ENCODE results near the gene SLC6A18. TPM values are rescaled to one million over a fixed set of nuclear protein-coding genes. Genes with fewer than 3 reads are reported as not detected.
"Not testable (repeated sequence)": the region's sequence is repeated elsewhere in the genome, so short reads cannot be mapped to it uniquely, and the experiment has no call there.

Gene SLC6A18
- total and polyA plus RNA-seq, 4 donors, result not detected

DNA sequence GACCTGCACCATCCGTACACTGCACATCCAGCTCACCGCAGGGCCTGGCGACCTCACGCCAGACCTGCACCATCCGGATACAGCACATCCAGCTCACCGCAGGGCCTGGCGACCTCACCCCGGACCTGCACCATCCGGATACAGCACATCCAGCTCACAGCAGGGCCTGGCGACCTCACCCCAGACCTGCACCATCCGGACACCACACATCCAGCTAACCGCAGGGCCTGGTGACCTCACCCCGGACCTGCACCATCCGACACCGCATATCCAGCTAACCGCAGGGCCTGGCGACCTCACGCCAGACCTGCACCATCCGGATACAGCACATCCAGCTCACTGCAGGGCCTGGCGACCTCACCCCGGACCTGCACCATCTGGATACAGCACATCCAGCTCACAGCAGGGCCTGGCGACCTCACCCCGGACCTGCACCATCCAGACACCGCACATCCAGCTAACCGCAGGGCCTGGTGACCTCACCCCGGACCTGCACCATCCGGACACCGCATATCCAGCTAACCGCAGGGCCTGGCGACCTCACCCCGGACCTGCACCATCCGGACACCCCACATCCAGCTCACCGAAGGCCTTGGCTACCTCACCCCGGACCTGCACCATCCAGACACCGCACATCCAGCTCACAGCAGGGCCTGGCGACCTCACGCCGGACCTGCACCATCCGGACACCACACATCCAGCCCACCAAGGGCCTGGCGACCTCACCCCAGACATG lies 58.0 kb downstream of the SLC6A18 start:
- not testable (repeated sequence) for H3K9me3 ChIP-seq (ENCODE audit: control insufficient read depth, insufficient read depth, low read length); H3K27ac ChIP-seq (ENCODE audit: low read depth, low read length); H3K4me3 ChIP-seq (ENCODE audit: low read depth, low read length); H3K27me3 ChIP-seq (ENCODE audit: control insufficient read depth, insufficient read depth, low read length); H3K36me3 ChIP-seq (ENCODE audit: control insufficient read depth, insufficient read depth, low read length); H3K4me1 ChIP-seq (ENCODE audit: control insufficient read depth, insufficient read depth, low read length); DNase-seq (ENCODE audit: low read depth in 4 of 6, low spot score in 6 of 6)
- 93% methylated on average over 33 of the region's 40 CpGs for WGBS (ENCODE audit: insufficient coverage)

DNA sequence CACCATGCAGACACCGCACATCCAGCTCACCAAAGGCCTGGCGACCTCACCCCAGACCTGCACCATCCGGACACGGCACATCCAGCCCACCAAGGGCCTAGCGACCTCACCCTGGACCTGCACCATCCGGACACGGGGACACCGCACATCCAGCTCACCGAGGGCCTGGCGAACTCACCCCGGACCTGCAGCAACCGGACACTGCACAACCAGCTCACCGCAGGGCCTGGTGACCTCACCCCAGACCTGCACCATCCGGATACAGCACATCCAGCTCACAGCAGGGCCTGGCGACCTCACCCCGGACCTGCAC lies 58.5 kb downstream of the SLC6A18 start:
- H3K27me3 ChIP-seq (ENCODE audit: control insufficient read depth, insufficient read depth, low read length); DNase-seq (ENCODE audit: low read depth in 4 of 6, low spot score in 6 of 6); H3K27ac ChIP-seq (ENCODE audit: low read depth, low read length); H3K36me3 ChIP-seq (ENCODE audit: control insufficient read depth, insufficient read depth, low read length); H3K4me1 ChIP-seq (ENCODE audit: control insufficient read depth, insufficient read depth, low read length); H3K4me3 ChIP-seq (ENCODE audit: low read depth, low read length); H3K9me3 ChIP-seq (ENCODE audit: control insufficient read depth, insufficient read depth, low read length): not testable (repeated sequence)
- 96% methylated on average over 13 of the region's 16 CpGs for WGBS (ENCODE audit: insufficient coverage)

DNA sequence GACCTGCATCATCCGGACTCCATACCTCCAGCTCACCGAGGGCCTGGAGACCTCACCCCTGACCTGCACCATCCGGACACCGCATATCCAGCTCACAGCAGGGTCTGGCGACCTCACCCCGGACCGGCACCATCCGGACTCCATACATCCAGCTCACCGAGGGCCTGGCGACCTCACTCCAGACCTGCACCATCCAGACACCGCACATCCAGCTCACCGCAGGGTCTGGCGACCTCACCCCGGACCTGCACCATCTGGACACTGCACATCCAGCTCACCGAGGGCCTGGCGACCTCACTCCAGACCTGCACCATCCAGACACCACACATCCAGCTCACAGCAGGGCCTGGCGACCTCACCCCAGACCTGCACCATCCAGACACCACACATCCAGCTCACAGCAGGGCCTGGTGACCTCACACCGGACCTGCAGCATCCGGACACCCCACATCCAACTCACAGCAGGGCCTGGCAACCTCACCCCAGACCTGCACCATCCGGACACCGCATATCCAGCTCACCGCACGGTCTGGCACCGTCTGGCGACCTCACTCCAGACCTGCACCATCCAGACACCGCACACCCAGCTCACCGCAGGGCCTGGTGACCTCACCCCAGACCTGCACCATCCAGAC lies 59.3 kb downstream of the SLC6A18 start:
- not testable (repeated sequence) for H3K9me3 ChIP-seq (ENCODE audit: control insufficient read depth, insufficient read depth, low read length); H3K4me3 ChIP-seq (ENCODE audit: low read depth, low read length); DNase-seq (ENCODE audit: low read depth in 4 of 6, low spot score in 6 of 6); H3K36me3 ChIP-seq (ENCODE audit: control insufficient read depth, insufficient read depth, low read length); H3K27ac ChIP-seq (ENCODE audit: low read depth, low read length); H3K4me1 ChIP-seq (ENCODE audit: control insufficient read depth, insufficient read depth, low read length); H3K27me3 ChIP-seq (ENCODE audit: control insufficient read depth, insufficient read depth, low read length)
- 91% methylated on average over 25 of the region's 27 CpGs for WGBS (ENCODE audit: insufficient coverage)

DNA sequence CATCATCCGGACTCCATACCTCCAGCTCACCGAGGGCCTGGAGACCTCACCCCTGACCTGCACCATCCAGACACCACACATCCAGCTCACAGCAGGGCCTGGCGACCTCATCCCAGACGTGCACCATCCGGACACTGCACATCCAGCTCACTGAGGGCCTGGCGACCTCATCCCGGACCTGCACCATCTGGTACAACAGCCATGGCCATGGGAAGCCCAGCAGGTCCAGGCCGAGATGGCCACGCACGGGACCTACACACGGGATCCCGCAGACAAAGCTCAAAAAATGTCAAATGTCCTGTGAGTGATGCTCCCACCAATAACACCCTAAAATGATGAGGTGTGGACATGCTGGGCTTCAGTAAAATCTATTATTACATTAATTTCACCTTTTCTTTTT lies 60.0 kb downstream of the SLC6A18 start:
- Histone ChIP-seq H3K4me1 (ENCODE audit: control insufficient read depth, insufficient read depth, low read length) (no peaks in the 10 kb centered on the region), H3K9me3 (ENCODE audit: control insufficient read depth, insufficient read depth, low read length) (peaks cover 2% of the 10 kb centered on the region), H3K27me3 (ENCODE audit: control insufficient read depth, insufficient read depth, low read length) (no peaks in the 10 kb centered on the region), H3K27ac (ENCODE audit: low read depth, low read length) (no peak overlapping the region), H3K4me3 (ENCODE audit: low read depth, low read length) (no peak overlapping the region), H3K36me3 (ENCODE audit: control insufficient read depth, insufficient read depth, low read length) (no peaks in the 10 kb centered on the region)
- 89% methylated on average over 9 of the region's 12 CpGs for WGBS (ENCODE audit: insufficient coverage)
- DNase-seq (ENCODE audit: low read depth in 4 of 6, low spot score in 6 of 6), result no peak

DNA sequence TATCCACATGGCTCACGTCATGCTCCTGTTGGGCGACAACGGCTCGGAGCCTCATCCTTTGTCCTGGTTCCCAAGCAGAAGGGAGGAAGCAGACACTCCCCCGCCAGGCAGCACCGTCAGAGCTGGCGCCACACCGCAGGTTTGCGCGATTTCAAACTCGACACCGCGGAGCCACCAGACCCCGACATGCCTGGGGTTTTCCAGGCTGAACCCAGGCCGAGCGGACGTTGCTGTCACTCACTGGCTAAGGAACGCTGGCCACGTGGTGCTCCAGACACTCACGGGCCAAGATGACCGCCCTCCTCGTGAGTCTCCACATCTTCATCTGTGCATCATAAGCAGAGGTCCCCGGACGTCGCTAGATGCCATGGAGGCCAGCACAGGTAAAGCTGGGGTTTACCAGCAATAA lies 60.7 kb downstream of the SLC6A18 start:
- Histone ChIP-seq H3K4me3 (ENCODE audit: low read depth, low read length) (no peak overlapping the region), H3K36me3 (ENCODE audit: control insufficient read depth, insufficient read depth, low read length) (no peaks in the 10 kb centered on the region), H3K4me1 (ENCODE audit: control insufficient read depth, insufficient read depth, low read length) (no peaks in the 10 kb centered on the region), H3K27me3 (ENCODE audit: control insufficient read depth, insufficient read depth, low read length) (no peaks in the 10 kb centered on the region), H3K27ac (ENCODE audit: low read depth, low read length) (no peak overlapping the region), H3K9me3 (ENCODE audit: control insufficient read depth, insufficient read depth, low read length) (peaks cover 2% of the 10 kb centered on the region)
- 95% methylated on average over 25 of the region's 25 CpGs for WGBS (ENCODE audit: insufficient coverage)
- DNase-seq (ENCODE audit: low read depth in 4 of 6, low spot score in 6 of 6), result no peak

DNA sequence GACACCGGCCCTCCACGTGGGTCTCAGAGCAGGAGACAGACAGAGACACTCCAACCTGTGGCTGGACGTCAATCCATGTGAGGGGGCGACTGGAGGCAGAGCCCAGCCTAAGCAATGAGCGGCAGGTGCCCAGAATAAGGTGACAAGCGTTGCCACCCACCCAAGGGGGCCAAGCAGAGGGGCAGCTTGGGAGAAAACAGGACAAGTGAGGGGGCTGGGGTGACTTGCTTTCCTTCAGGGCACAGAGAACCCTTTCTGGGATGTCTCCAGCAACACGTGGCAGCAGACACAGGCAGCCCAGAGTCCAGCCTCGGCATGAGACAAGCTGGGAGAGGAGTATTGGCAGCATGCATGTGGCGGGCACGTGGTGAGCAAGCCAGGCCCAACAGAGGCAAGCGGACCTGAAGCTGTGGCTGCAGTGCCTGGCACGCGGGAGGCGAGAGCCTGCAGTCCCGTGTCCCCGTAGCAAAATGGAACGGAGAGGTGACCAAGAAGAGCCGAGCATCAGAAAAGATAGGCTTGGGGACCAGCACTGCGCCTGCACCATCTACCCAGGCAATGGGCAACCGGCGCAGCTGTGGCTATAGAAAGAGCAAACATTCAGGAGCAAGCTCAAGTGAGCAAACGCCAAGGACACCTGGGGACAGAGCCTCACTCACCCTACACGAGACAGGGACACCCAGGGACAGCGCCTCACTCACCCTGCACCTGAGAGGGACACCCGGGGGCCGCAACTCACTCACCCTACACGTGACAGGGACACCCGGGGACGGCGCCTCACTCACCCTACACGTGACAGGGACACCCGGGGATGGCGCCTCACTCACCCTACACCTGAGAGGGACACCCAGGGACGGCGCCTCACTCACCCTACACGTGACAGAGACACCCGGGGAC lies 63.5 kb downstream of the SLC6A18 start:
- Histone ChIP-seq H3K27me3 (ENCODE audit: control insufficient read depth, insufficient read depth, low read length) (peaks cover 11% of the 10 kb centered on the region), H3K9me3 (ENCODE audit: control insufficient read depth, insufficient read depth, low read length) (peaks cover 2% of the 10 kb centered on the region), H3K4me1 (ENCODE audit: control insufficient read depth, insufficient read depth, low read length) (no peaks in the 10 kb centered on the region), H3K4me3 (ENCODE audit: low read depth, low read length) (no peak overlapping the region), H3K27ac (ENCODE audit: low read depth, low read length) (no peak overlapping the region), H3K36me3 (ENCODE audit: control insufficient read depth, insufficient read depth, low read length) (no peaks in the 10 kb centered on the region)
- no peak for DNase-seq (ENCODE audit: low read depth in 4 of 6, low spot score in 6 of 6)
- 96% methylated on average over 21 of the region's 37 CpGs for WGBS (ENCODE audit: insufficient coverage)

DNA sequence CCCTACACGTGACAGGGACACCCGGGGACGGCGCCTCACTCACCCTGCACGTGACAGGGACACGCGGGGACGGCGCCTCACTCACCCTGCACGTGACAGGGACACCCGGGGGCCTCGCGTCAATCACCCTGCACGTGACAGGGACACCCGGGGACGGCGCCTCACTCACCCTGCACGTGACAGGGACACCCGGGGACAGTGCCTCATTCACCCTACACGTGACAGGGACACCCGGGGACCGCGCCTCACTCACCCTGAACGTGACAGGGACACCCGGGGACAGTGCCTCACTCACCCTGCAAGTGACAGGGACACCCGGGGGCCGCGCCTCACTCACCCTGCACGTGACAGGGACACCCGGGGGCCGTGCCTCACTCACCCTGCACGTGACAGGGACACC lies 64.4 kb downstream of the SLC6A18 start:
- whole genome bisulfite sequencing (ENCODE audit: insufficient coverage), result 93% methylated on average over 15 of the region's 32 CpGs
- not testable (repeated sequence) for H3K27ac ChIP-seq (ENCODE audit: low read depth, low read length); DNase-seq (ENCODE audit: low read depth in 4 of 6, low spot score in 6 of 6); H3K36me3 ChIP-seq (ENCODE audit: control insufficient read depth, insufficient read depth, low read length); H3K4me1 ChIP-seq (ENCODE audit: control insufficient read depth, insufficient read depth, low read length); H3K4me3 ChIP-seq (ENCODE audit: low read depth, low read length); H3K9me3 ChIP-seq (ENCODE audit: control insufficient read depth, insufficient read depth, low read length)
- peaks cover 15% of the 10 kb centered on the region for H3K27me3 ChIP-seq (ENCODE audit: control insufficient read depth, insufficient read depth, low read length)

DNA sequence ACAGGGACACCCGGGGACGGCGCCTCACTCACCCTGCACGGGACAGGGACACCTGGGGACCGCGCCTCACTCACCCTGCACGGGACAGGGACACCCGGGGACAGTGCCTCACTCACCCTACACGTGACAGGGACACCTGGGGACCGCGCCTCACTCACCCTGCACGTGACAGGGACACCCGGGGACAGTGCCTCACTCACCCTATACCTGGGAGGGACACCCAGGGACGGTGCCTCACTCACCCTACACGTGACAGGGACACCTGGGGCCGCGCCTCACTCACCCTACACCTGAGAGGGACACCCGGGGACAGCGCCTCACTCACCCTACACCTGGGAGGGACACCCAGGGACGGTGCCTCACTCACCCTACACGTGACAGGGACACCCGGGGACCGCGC lies 65.8 kb downstream of the SLC6A18 start:
- H3K4me1 ChIP-seq (ENCODE audit: control insufficient read depth, insufficient read depth, low read length); H3K4me3 ChIP-seq (ENCODE audit: low read depth, low read length); H3K9me3 ChIP-seq (ENCODE audit: control insufficient read depth, insufficient read depth, low read length); DNase-seq (ENCODE audit: low read depth in 4 of 6, low spot score in 6 of 6); H3K27ac ChIP-seq (ENCODE audit: low read depth, low read length); H3K36me3 ChIP-seq (ENCODE audit: control insufficient read depth, insufficient read depth, low read length): not testable (repeated sequence)
- peaks cover 23% of the 10 kb centered on the region for H3K27me3 ChIP-seq (ENCODE audit: control insufficient read depth, insufficient read depth, low read length)
- 95% methylated on average over 9 of the region's 24 CpGs for WGBS (ENCODE audit: insufficient coverage)

DNA sequence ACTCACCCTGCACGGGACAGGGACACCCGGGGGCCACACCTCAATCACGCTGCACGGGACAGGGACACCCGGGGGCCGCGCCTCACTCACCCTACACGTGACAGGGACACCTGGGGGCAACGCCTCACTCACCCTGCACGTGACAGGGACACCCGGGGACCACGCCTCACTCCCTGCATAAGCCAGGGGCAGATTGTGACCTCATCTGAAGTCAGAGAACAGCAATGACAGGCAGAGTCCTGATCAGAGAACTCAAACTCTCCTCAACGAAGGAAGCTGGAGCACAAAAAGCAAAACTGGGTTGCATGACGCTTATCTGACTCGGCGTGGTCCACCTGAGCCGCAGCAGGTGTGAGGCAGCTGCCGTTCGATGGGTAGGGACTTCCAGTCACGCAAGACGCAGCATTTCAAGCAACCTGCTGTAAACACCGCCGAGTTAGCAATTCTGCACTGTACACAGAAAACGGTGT lies 66.5 kb downstream of the SLC6A18 start:
- Histone ChIP-seq H3K4me1 (ENCODE audit: control insufficient read depth, insufficient read depth, low read length) (peaks cover 3% of the 10 kb centered on the region), H3K27me3 (ENCODE audit: control insufficient read depth, insufficient read depth, low read length) (peaks cover 24% of the 10 kb centered on the region), H3K27ac (ENCODE audit: low read depth, low read length) (no peak overlapping the region), H3K36me3 (ENCODE audit: control insufficient read depth, insufficient read depth, low read length) (no peaks in the 10 kb centered on the region), H3K4me3 (ENCODE audit: low read depth, low read length) (no peak overlapping the region), H3K9me3 (ENCODE audit: control insufficient read depth, insufficient read depth, low read length) (peaks cover 2% of the 10 kb centered on the region)
- WGBS (ENCODE audit: insufficient coverage), result 86% methylated on average over 23 of the region's 24 CpGs
- DNase-seq (ENCODE audit: low read depth in 4 of 6, low spot score in 6 of 6), result no peak

All from spinal cord (tissue), 10 donors.